ENCODE data around the gene AFF2. TPM values are rescaled to one million over a fixed set of nuclear protein-coding genes. Genes with fewer than 3 reads are reported as not detected.

Gene AFF2
- total and polyA plus RNA-seq, 4 experiments from 2014 or later: 0.03 to 1.0 (median 0.90) TPM; not detected in 1

DNA sequence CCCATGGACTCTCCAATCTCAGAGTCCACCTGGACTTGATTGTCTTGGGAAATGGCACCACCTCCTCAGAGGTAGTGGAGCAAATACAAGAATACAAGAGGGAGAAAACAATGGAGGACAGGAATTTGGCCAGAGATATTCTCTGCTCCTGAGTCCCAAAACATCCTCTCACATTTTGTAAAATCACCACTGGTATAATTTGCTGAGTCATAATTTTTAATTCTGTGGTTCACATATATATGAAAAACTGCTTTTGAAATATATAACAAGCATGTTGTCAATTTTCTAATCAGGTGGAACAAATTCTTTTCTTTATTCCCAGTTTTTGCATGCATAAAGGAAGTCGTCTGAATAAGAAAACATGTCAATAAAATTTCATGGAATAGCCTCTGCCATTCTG is 356.1 kb downstream of the AFF2 start:
- CTCF ChIA-PET (ENCODE audit: partially characterized antibody): no interaction called here
- POLR2A ChIA-PET (ENCODE audit: partially characterized antibody): no interaction called here
- Mint-ChIP-seq H3K4me3 (no peak overlapping the region), H3K4me1 (no peaks in the 10 kb centered on the region), H3K36me3 (no peaks in the 10 kb centered on the region), H3K9me3 (no peaks in the 10 kb centered on the region), H3K27ac (no peak overlapping the region), H3K27me3 (peaks cover 0 to 1% of the 10 kb centered on the region in 2 donors)
- DNase-seq: no peak
- Histone ChIP-seq H3K4me1 (ENCODE audit: insufficient read depth, low read length) (no peaks in the 10 kb centered on the region), H3K27ac (ENCODE audit: low read depth, low read length) (no peak overlapping the region), H3K36me3 (ENCODE audit: insufficient read depth, low read length) (no peaks in the 10 kb centered on the region), H3K4me3 (ENCODE audit: low read length in 2 of 2) (no peak overlapping the region), H3K27me3 (ENCODE audit: insufficient read depth, low read length) (no peaks in the 10 kb centered on the region), H3K9me3 (ENCODE audit: control insufficient read depth in 1 of 2, low read length in 2 of 2) (no peaks in the 10 kb centered on the region)
- intact Hi-C loops (cut with micrococcal nuclease): no loop called here

DNA sequence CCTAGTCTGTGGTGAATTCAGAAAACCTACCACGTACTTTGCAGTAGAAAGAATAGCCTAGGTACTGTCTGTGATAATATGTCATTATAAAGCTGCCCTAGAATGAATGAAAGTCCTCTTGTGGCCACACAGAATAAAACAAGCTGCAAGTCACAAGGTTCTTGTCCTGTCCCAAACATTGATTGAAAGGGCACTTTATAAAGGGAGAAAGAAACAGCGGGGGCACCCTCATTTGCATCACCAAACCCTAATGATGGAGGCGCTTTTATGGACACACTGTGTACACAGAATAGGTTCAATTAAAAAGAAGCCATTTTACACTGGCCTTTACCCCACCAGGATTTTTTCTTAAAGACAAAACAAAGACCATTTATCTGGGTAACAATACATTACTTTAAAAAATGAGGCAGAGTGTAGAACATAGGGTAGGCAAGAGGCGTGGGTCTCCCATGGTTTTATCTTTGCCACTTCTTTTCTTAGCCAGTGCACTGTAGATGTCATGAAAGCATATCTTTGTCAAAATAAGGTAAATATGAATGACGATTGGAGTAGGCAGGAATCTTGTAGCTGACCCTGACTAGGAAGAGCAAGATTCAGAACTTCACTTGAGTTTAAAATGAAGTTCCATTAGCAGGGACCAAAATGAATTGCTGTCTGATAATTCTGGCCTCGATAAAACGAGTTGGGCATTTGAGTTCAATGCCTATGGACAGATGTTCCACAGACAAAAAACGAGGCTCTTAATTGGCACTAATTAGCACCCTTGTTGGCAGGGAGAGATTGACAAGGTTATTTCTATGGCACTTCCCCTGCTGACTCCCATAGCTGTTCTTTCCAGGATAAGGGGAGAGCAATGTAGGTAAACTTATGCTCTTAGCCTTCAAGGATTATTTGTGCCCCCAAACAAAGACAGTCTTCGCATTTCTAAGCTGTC is 365.1 kb downstream of the AFF2 start:
- H3K4me1 ChIP-seq (ENCODE audit: insufficient read depth, low read length): no peaks in the 10 kb centered on the region
- H3K27me3 Mint-ChIP-seq: no peaks in the 10 kb centered on the region
- H3K9me3 Mint-ChIP-seq: no peaks in the 10 kb centered on the region
- no peaks in the 10 kb centered on the region for H3K9me3 ChIP-seq (ENCODE audit: control insufficient read depth in 1 of 2, low read length in 2 of 2)
- no peak overlapping the region for H3K4me3 Mint-ChIP-seq
- H3K27ac Mint-ChIP-seq: no peak overlapping the region
- H3K27ac ChIP-seq (ENCODE audit: low read depth, low read length): no peak overlapping the region
- no peaks in the 10 kb centered on the region for H3K4me1 Mint-ChIP-seq
- no peaks in the 10 kb centered on the region for H3K36me3 ChIP-seq (ENCODE audit: insufficient read depth, low read length)
- intact Hi-C loops (cut with micrococcal nuclease): no loop called here
- no peaks in the 10 kb centered on the region for H3K27me3 ChIP-seq (ENCODE audit: insufficient read depth, low read length)
- no peak for DNase-seq
- CTCF ChIA-PET (ENCODE audit: partially characterized antibody): no interaction called here
- POLR2A ChIA-PET (ENCODE audit: partially characterized antibody): no interaction called here
- no peaks in the 10 kb centered on the region for H3K36me3 Mint-ChIP-seq
- H3K4me3 ChIP-seq (ENCODE audit: low read length in 2 of 2): no peak overlapping the region

DNA sequence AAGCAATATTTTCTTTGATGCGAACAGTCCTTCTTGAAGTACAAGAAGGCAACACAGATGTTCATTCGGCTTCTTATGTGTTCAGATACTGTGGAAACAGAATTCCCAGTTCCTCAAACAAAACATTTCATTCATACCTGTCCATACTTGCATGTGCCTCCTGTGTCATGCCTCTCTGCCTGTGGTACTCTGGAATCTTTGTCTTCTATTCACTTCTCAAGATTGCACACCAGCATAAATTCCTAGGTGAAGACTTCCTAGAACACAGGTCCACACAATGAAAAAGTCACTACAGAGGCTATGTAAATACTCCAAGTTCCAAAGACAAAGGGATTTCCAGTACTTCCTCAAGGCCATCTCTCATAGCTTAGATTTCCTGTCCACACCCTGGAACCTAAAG is 367.2 kb downstream of the AFF2 start:
- no peaks in the 10 kb centered on the region for H3K9me3 ChIP-seq (ENCODE audit: control insufficient read depth in 1 of 2, low read length in 2 of 2)
- no peaks in the 10 kb centered on the region for H3K36me3 ChIP-seq (ENCODE audit: insufficient read depth, low read length)
- ChIA-PET POLR2A (ENCODE audit: partially characterized antibody) (no interaction called here), CTCF (ENCODE audit: partially characterized antibody) (no interaction called here)
- no peak overlapping the region for H3K27ac ChIP-seq (ENCODE audit: low read depth, low read length)
- Mint-ChIP-seq H3K4me1 (no peaks in the 10 kb centered on the region), H3K4me3 (no peak overlapping the region), H3K27me3 (no peaks in the 10 kb centered on the region), H3K9me3 (no peaks in the 10 kb centered on the region), H3K36me3 (no peaks in the 10 kb centered on the region), H3K27ac (no peak overlapping the region)
- H3K4me1 ChIP-seq (ENCODE audit: insufficient read depth, low read length): no peaks in the 10 kb centered on the region
- H3K27me3 ChIP-seq (ENCODE audit: insufficient read depth, low read length): no peaks in the 10 kb centered on the region
- intact Hi-C loops (cut with micrococcal nuclease): no loop called here
- DNase-seq: no peak
- H3K4me3 ChIP-seq (ENCODE audit: low read length in 2 of 2): no peak overlapping the region

DNA sequence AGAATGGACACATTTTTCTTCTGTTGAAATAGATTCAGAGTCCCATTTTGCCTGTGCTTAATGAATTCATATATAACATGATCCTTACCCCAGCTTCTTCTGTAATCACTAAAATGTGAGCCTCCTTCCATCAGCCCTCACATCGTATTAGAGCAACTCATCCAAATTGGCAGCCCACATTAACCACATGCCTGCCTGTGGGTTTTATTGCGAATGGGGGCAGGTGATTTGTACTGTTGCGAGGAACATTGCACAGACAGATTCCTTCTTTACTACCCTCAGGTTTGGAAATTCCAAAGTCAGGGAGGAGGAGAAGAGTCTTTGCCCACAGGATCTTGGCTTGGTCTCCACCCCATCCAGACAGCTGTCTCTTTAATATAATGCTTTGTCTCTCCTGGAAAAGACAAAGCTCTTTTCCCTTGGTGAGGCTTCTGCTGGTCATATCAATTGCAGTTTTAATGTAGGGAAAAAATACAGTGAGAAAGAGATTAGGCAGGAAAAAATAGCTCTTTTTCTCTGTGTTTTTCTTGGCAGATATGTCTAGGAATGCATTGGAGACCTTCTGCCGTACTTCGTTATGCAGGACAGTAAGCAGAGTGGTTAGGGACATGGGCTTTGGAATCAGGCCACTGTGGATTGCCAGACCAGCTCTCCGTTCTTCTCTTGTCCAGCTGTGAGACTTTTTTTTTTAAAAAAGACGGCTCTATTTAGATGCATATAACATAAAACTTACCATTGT is 371.2 kb downstream of the AFF2 start:
- Mint-ChIP-seq H3K36me3 (no peaks in the 10 kb centered on the region), H3K4me3 (no peak overlapping the region), H3K9me3 (no peaks in the 10 kb centered on the region), H3K4me1 (no peaks in the 10 kb centered on the region), H3K27ac (no peak overlapping the region), H3K27me3 (no peaks in the 10 kb centered on the region)
- Histone ChIP-seq H3K27me3 (ENCODE audit: insufficient read depth, low read length) (no peaks in the 10 kb centered on the region), H3K27ac (ENCODE audit: low read depth, low read length) (no peak overlapping the region), H3K4me3 (ENCODE audit: low read length in 2 of 2) (no peak overlapping the region), H3K4me1 (ENCODE audit: insufficient read depth, low read length) (no peaks in the 10 kb centered on the region), H3K36me3 (ENCODE audit: insufficient read depth, low read length) (no peaks in the 10 kb centered on the region), H3K9me3 (ENCODE audit: control insufficient read depth in 1 of 2, low read length in 2 of 2) (no peaks in the 10 kb centered on the region)
- no peak for DNase-seq
- intact Hi-C loops (cut with micrococcal nuclease): no loop called here
- ChIA-PET POLR2A (ENCODE audit: partially characterized antibody) (no interaction called here), CTCF (ENCODE audit: partially characterized antibody) (no interaction called here)

DNA sequence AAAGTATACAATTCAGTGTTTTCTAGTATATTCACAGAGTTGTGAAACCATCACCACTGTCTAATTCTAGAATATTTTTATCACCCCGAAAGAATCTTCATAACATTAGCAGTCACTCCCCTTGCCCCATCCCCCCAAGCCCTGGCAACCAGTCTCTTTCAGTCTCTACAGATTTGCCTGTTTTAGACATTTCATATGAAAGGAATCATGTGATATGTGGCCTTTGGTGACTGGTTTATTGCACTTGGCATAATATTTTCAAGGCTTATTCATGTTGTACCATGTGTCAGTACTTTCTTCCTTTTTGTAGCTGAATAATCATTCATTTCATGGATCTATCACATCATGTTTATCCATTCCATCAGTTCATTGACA is 371.7 kb downstream of the AFF2 start:
- Mint-ChIP-seq H3K27me3 (no peaks in the 10 kb centered on the region), H3K9me3 (no peaks in the 10 kb centered on the region), H3K4me1 (no peaks in the 10 kb centered on the region), H3K27ac (no peak overlapping the region), H3K4me3 (no peak overlapping the region), H3K36me3 (no peaks in the 10 kb centered on the region)
- Histone ChIP-seq H3K36me3 (ENCODE audit: insufficient read depth, low read length) (no peaks in the 10 kb centered on the region), H3K9me3 (ENCODE audit: control insufficient read depth in 1 of 2, low read length in 2 of 2) (no peaks in the 10 kb centered on the region), H3K4me1 (ENCODE audit: insufficient read depth, low read length) (no peaks in the 10 kb centered on the region), H3K27ac (ENCODE audit: low read depth, low read length) (no peak overlapping the region), H3K27me3 (ENCODE audit: insufficient read depth, low read length) (no peaks in the 10 kb centered on the region), H3K4me3 (ENCODE audit: low read length in 2 of 2) (no peak overlapping the region)
- ChIA-PET CTCF (ENCODE audit: partially characterized antibody) (no interaction called here), POLR2A (ENCODE audit: partially characterized antibody) (no interaction called here)
- DNase-seq: no peak
- intact Hi-C loops (cut with micrococcal nuclease): no loop called here

DNA sequence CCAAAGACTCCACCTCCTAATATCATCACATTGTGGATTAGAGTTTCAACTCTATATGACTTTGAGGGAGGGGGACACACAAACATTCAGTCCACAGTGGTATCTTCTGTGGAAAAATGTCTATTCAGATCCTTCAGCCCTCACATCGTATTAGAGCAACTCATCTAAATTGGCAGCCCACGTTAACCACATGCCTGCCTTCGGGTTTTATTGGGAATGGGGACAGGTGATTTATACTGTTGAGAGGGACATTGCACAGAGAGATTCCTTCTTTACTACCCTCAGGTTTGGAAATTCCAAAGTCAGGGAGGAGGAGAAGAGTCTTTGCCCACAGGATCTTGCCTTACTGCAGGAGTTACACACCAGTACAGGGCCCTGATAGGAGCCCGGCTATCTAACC is 372.5 kb downstream of the AFF2 start:
- Histone ChIP-seq H3K27ac (ENCODE audit: low read depth, low read length) (no peak overlapping the region), H3K36me3 (ENCODE audit: insufficient read depth, low read length) (no peaks in the 10 kb centered on the region), H3K4me3 (ENCODE audit: low read length in 2 of 2) (no peak overlapping the region), H3K9me3 (ENCODE audit: control insufficient read depth in 1 of 2, low read length in 2 of 2) (no peaks in the 10 kb centered on the region), H3K4me1 (ENCODE audit: insufficient read depth, low read length) (no peaks in the 10 kb centered on the region), H3K27me3 (ENCODE audit: insufficient read depth, low read length) (no peaks in the 10 kb centered on the region)
- H3K36me3 Mint-ChIP-seq: no peaks in the 10 kb centered on the region
- CTCF ChIA-PET (ENCODE audit: partially characterized antibody): no interaction called here
- intact Hi-C loops (cut with micrococcal nuclease): no loop called here
- H3K4me1 Mint-ChIP-seq: no peaks in the 10 kb centered on the region
- H3K27me3 Mint-ChIP-seq: no peaks in the 10 kb centered on the region
- H3K4me3 Mint-ChIP-seq: no peak overlapping the region
- DNase-seq: no peak
- H3K27ac Mint-ChIP-seq: no peak overlapping the region
- POLR2A ChIA-PET (ENCODE audit: partially characterized antibody): no interaction called here
- H3K9me3 Mint-ChIP-seq: no peaks in the 10 kb centered on the region

DNA sequence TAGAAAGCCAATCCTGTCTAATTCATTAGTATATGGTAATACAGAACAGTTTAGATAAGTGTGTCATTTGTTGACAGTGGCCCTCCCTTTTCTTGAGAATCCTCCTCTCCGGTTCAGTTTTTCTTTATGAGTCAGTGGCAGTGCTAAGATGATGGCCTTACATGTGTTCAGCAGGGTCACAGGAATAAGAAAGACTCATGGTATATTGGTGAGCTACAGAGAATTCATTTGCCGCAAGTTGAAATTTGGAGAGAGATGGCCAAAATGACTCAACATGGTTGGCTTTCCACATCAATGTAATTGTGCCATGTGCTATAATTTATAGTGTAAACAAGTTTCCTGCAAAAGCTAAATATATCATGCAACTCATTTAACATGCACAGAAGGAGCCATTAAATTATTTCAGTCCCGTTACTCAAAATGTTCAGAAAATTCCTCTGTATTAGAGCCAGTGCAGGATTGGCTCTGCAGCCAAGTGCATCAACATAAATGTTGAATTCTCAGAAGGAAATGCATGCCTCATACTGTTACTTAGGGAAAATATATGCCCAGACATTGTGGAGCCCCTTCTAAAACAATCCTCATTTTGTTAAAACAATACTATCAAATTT is 374.3 kb downstream of the AFF2 start:
- intact Hi-C loops (cut with micrococcal nuclease): no loop called here
- POLR2A ChIA-PET (ENCODE audit: partially characterized antibody): no interaction called here

More for the DNA sequence above, 374.3 kb downstream of the AFF2 start:
- no peak overlapping the region for H3K4me3 Mint-ChIP-seq
- no peaks in the 10 kb centered on the region for H3K27me3 Mint-ChIP-seq
- no peak overlapping the region for H3K27ac ChIP-seq (ENCODE audit: low read depth, low read length)
- H3K9me3 Mint-ChIP-seq: no peaks in the 10 kb centered on the region
- no peaks in the 10 kb centered on the region for H3K4me1 Mint-ChIP-seq
- CTCF ChIA-PET (ENCODE audit: partially characterized antibody): interaction anchor here (1.4 kb wide), 1 partner anchor 12 kb away, joined by 3 read pairs; no protein-coding TSS in a partner anchor
- DNase-seq: no peak
- H3K36me3 Mint-ChIP-seq: no peaks in the 10 kb centered on the region
- no peaks in the 10 kb centered on the region for H3K9me3 ChIP-seq (ENCODE audit: control insufficient read depth in 1 of 2, low read length in 2 of 2)
- H3K36me3 ChIP-seq (ENCODE audit: insufficient read depth, low read length): no peaks in the 10 kb centered on the region
- no peak overlapping the region for H3K4me3 ChIP-seq (ENCODE audit: low read length in 2 of 2)
- H3K27me3 ChIP-seq (ENCODE audit: insufficient read depth, low read length): no peaks in the 10 kb centered on the region
- H3K4me1 ChIP-seq (ENCODE audit: insufficient read depth, low read length): no peaks in the 10 kb centered on the region
- H3K27ac Mint-ChIP-seq: peak overlapping the region in 1 of 7 donors; percentile 27

All from CD4-positive, alpha-beta memory T cell (primary cell).